ENCODE data around the gene HDX.
"Not testable (repeated sequence)": the region's sequence is repeated elsewhere in the genome, so short reads cannot be mapped to it uniquely, and the experiment has no call there.

HDX gene

GRCh38 chrX:84501798-84502628 lies at the start of gene HDX:
HDX (minus strand) TSS chrX:84502453; CDS start chrX:84475397, 27,056 bp downstream.
- peak; percentile 63 for DNase-seq

- not testable (repeated sequence) for DNase-seq
Observed at GRCh38 chrX:84541315-84541714, 39.1 kb upstream of the HDX start.

GRCh38 chrX:84537627-84538026 lies 35.4 kb upstream of the HDX start:
- not testable (repeated sequence) for DNase-seq

- no peak for DNase-seq
Observed at GRCh38 chrX:84488426-84488825, 13.8 kb downstream of the HDX start.

- DNase-seq, result no peak
Observed at GRCh38 chrX:84487365-84488353, 14.6 kb downstream of the HDX start.

GRCh38 chrX:84479086-84479485 lies 23.2 kb downstream of the HDX start:
- no peak for DNase-seq

- DNase-seq, result no peak
Observed at GRCh38 chrX:84477114-84477513, 25.1 kb downstream of the HDX start.

- no peak for DNase-seq
Observed at GRCh38 chrX:84475596-84475995, 26.7 kb downstream of the HDX start.

- DNase-seq, result no peak
Observed at GRCh38 chrX:84475101-84475500, 27.2 kb downstream of the HDX start.

GRCh38 chrX:84469226-84469625 lies 33.0 kb downstream of the HDX start:
- no peak for DNase-seq

GRCh38 chrX:84467898-84468297 lies 34.4 kb downstream of the HDX start:
- DNase-seq, result no peak

- DNase-seq, result no peak
Observed at GRCh38 chrX:84453351-84454246, 48.7 kb downstream of the HDX start.

GRCh38 chrX:84441143-84441542 lies 61.1 kb downstream of the HDX start:
- no peak for DNase-seq

- no peak for DNase-seq
Observed at GRCh38 chrX:84415140-84415539, 87.1 kb downstream of the HDX start.

GRCh38 chrX:84363663-84364062 lies 138.6 kb downstream of the HDX start:
- no peak for DNase-seq

- DNase-seq, result no peak
Observed at GRCh38 chrX:84363051-84363450, 139.2 kb downstream of the HDX start.

GRCh38 chrX:84362184-84362838 lies 139.9 kb downstream of the HDX start:
- no peak for DNase-seq

- no peak for DNase-seq
Observed at GRCh38 chrX:84358271-84358670, 144.0 kb downstream of the HDX start.

- DNase-seq, result no peak
Observed at GRCh38 chrX:84357296-84357695, 145.0 kb downstream of the HDX start.

GRCh38 chrX:84340968-84341367 lies 161.3 kb downstream of the HDX start:
- DNase-seq, result no peak

GRCh38 chrX:84339507-84340364 lies 162.5 kb downstream of the HDX start:
- DNase-seq, result no peak

All from stimulated activated CD4-positive, alpha-beta T cell treated with anti-CD3 and anti-CD28 coated beads, Interleukin-4, amount 100 ng/mL, for 24 hours (primary cell).